Stromal cell of bone marrow (primary cell): ENCODE data around the gene PSMB8.

Source experiments
- DNase-seq: peaks from one replicate; pipeline ENCODE4 v3.0.0-alpha.2; 2012; ENCODE audit warnings: low read depth

The PSMB8 gene

DNA sequence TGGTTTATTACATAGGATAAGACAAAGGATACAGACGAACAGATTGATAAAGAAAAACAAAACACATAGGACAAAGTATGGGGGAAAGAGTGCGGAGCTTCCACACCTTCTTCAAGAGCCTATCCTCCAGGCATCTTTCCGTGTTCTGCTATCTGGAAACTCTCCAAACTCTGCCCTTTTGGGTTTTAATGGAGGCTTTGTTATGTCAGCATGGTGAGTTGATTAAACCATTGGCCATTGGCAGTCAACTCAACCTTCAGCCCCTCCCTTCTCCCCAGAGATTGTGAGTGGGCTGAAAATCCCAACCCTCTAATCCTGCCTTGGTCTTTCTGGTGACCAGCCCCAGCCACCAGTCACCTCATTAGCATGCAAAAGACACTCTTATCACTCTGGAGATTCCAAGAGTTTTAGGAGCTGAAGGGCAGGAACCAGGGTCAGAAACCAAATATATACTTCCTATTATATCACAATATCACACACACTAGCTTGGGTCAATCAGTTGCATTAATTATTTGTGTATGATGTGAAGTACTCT lies 50.9 kb downstream of the PSMB8 start:
- DNase-seq = no peak
